ENCODE results near the gene APOD. TPM values are rescaled to one million over a fixed set of nuclear protein-coding genes. Genes with fewer than 3 reads are reported as not detected.

The APOD gene
- total RNA-seq, 1 donor from 2014 or later: not detected

GRCh38 chr3:195555110-195555509 is 28.6 kb downstream of the APOD start:
- Mint-ChIP-seq H3K4me3 (ENCODE audit: unreplicated experiment) (no peak overlapping the region), H3K36me3 (ENCODE audit: low read depth, unreplicated experiment) (no peaks in the 10 kb centered on the region), H3K4me1 (ENCODE audit: low read depth, unreplicated experiment) (peaks cover 3% of the 10 kb centered on the region), H3K27me3 (ENCODE audit: low read depth, unreplicated experiment) (peaks cover 8% of the 10 kb centered on the region), H3K27ac (ENCODE audit: unreplicated experiment) (no peak overlapping the region), H3K9me3 (ENCODE audit: unreplicated experiment) (no peaks in the 10 kb centered on the region)
- Histone ChIP-seq H3K79me2 (ENCODE audit: insufficient read depth, low read length) (no peaks in the 10 kb centered on the region), H3K4me3 (ENCODE audit: insufficient read depth, low read depth, low read length) (no peak overlapping the region), H4K20me1 (ENCODE audit: insufficient read depth, low read length) (no peaks in the 10 kb centered on the region), H3K4me1 (ENCODE audit: insufficient read depth, low read length) (no peaks in the 10 kb centered on the region), H3K9me3 (ENCODE audit: insufficient read depth, low read depth, low read length) (no peaks in the 10 kb centered on the region), H3K36me3 (ENCODE audit: insufficient read depth, low read length) (no peaks in the 10 kb centered on the region), H2AFZ (ENCODE audit: low read depth, low read length) (no peak overlapping the region), H3K9ac (ENCODE audit: low read length) (no peak overlapping the region), H3K27me3 (ENCODE audit: insufficient read depth, low read length) (peaks cover 11% of the 10 kb centered on the region), H3K4me2 (ENCODE audit: low read length) (no peak overlapping the region), H3K27ac (ENCODE audit: low read depth, low read length) (no peak overlapping the region)
- DNase-seq (ENCODE audit: low read depth) (no peak), FAIRE-seq (no peak)
- no peak for TF ChIP-seq EZH2 (IDR thresholded peaks at IDR 0.05; ENCODE audit: insufficient read depth, low read length)
- TF ChIP-seq, protein P1, sequence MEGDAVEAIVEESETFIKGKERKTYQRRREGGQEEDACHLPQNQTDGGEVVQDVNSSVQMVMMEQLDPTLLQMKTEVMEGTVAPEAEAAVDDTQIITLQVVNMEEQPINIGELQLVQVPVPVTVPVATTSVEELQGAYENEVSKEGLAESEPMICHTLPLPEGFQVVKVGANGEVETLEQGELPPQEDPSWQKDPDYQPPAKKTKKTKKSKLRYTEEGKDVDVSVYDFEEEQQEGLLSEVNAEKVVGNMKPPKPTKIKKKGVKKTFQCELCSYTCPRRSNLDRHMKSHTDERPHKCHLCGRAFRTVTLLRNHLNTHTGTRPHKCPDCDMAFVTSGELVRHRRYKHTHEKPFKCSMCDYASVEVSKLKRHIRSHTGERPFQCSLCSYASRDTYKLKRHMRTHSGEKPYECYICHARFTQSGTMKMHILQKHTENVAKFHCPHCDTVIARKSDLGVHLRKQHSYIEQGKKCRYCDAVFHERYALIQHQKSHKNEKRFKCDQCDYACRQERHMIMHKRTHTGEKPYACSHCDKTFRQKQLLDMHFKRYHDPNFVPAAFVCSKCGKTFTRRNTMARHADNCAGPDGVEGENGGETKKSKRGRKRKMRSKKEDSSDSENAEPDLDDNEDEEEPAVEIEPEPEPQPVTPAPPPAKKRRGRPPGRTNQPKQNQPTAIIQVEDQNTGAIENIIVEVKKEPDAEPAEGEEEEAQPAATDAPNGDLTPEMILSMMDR (IDR thresholded peaks at IDR 0.05; ENCODE audit: insufficient read depth, low read depth, low read length): no peak

- DNase-seq (ENCODE audit: low read depth): no peak
- H3K27me3 Mint-ChIP-seq (ENCODE audit: low read depth, unreplicated experiment): peaks cover 8% of the 10 kb centered on the region
- Histone ChIP-seq H3K4me1 (ENCODE audit: insufficient read depth, low read length) (no peaks in the 10 kb centered on the region), H3K79me2 (ENCODE audit: insufficient read depth, low read length) (no peaks in the 10 kb centered on the region), H3K4me2 (ENCODE audit: low read length) (no peak overlapping the region), H3K27me3 (ENCODE audit: insufficient read depth, low read length) (peaks cover 9% of the 10 kb centered on the region), H3K9ac (ENCODE audit: low read length) (no peak overlapping the region), H3K9me3 (ENCODE audit: insufficient read depth, low read depth, low read length) (no peaks in the 10 kb centered on the region), H2AFZ (ENCODE audit: low read depth, low read length) (no peak overlapping the region), H4K20me1 (ENCODE audit: insufficient read depth, low read length) (no peaks in the 10 kb centered on the region), H3K27ac (ENCODE audit: low read depth, low read length) (no peak overlapping the region), H3K36me3 (ENCODE audit: insufficient read depth, low read length) (no peaks in the 10 kb centered on the region), H3K4me3 (ENCODE audit: insufficient read depth, low read depth, low read length) (no peak overlapping the region)
- no peak for FAIRE-seq
- H3K27ac Mint-ChIP-seq (ENCODE audit: unreplicated experiment): no peak overlapping the region
- H3K4me1 Mint-ChIP-seq (ENCODE audit: low read depth, unreplicated experiment): peaks cover 3% of the 10 kb centered on the region
- H3K9me3 Mint-ChIP-seq (ENCODE audit: unreplicated experiment): no peaks in the 10 kb centered on the region
- TF ChIP-seq, protein P1 (IDR thresholded peaks at IDR 0.05; ENCODE audit: insufficient read depth, low read depth, low read length): no peak
- no peak for TF ChIP-seq EZH2 (IDR thresholded peaks at IDR 0.05; ENCODE audit: insufficient read depth, low read length)
- no peaks in the 10 kb centered on the region for H3K36me3 Mint-ChIP-seq (ENCODE audit: low read depth, unreplicated experiment)
- H3K4me3 Mint-ChIP-seq (ENCODE audit: unreplicated experiment): no peak overlapping the region
These were observed 29.3 kb downstream of the APOD start for GRCh38 chr3:195554458-195554857.

- no peak for DNase-seq (ENCODE audit: low read depth)
- H3K9me3 ChIP-seq (ENCODE audit: insufficient read depth, low read depth, low read length): no peaks in the 10 kb centered on the region
- H3K4me2 ChIP-seq (ENCODE audit: low read length): no peak overlapping the region
- no peaks in the 10 kb centered on the region for H3K4me1 ChIP-seq (ENCODE audit: insufficient read depth, low read length)
- no peaks in the 10 kb centered on the region for H3K36me3 Mint-ChIP-seq (ENCODE audit: low read depth, unreplicated experiment)
- H3K27me3 ChIP-seq (ENCODE audit: insufficient read depth, low read length): peaks cover 9% of the 10 kb centered on the region
- FAIRE-seq: no peak
- no peak overlapping the region for H2AFZ ChIP-seq (ENCODE audit: low read depth, low read length)
- H3K27ac ChIP-seq (ENCODE audit: low read depth, low read length): no peak overlapping the region
- TF ChIP-seq EZH2 (IDR thresholded peaks at IDR 0.05; ENCODE audit: insufficient read depth, low read length): no peak
- TF ChIP-seq, protein P1 (IDR thresholded peaks at IDR 0.05; ENCODE audit: insufficient read depth, low read depth, low read length): no peak
- H3K36me3 ChIP-seq (ENCODE audit: insufficient read depth, low read length): no peaks in the 10 kb centered on the region
- H3K27ac Mint-ChIP-seq (ENCODE audit: unreplicated experiment): peak overlapping the region; percentile 67
- no peak overlapping the region for H3K4me3 Mint-ChIP-seq (ENCODE audit: unreplicated experiment)
- H4K20me1 ChIP-seq (ENCODE audit: insufficient read depth, low read length): no peaks in the 10 kb centered on the region
- no peak overlapping the region for H3K4me3 ChIP-seq (ENCODE audit: insufficient read depth, low read depth, low read length)
- no peaks in the 10 kb centered on the region for H3K9me3 Mint-ChIP-seq (ENCODE audit: unreplicated experiment)
- no peaks in the 10 kb centered on the region for H3K79me2 ChIP-seq (ENCODE audit: insufficient read depth, low read length)
- peaks cover 8% of the 10 kb centered on the region for H3K27me3 Mint-ChIP-seq (ENCODE audit: low read depth, unreplicated experiment)
- H3K4me1 Mint-ChIP-seq (ENCODE audit: low read depth, unreplicated experiment): peaks cover 6% of the 10 kb centered on the region
- H3K9ac ChIP-seq (ENCODE audit: low read length): no peak overlapping the region
These were observed 30.5 kb downstream of the APOD start for GRCh38 chr3:195553268-195553667.

Measured in astrocyte (in vitro differentiated cells and primary cell).